Smooth muscle cell of trachea (primary cell): ENCODE data around the gene SCYGR4. TPM values are rescaled to one million over a fixed set of nuclear protein-coding genes. Genes with fewer than 3 reads are reported as not detected.

Experiments
- total RNA-seq: library from RNA; depleted of rRNA; stranded (reverse); fragments of >200 nt; gene quantifications from 2 replicates; pipeline ENCODE4 v1.2.1, GENCODE V29; 2014

The SCYGR4 gene, protein sequence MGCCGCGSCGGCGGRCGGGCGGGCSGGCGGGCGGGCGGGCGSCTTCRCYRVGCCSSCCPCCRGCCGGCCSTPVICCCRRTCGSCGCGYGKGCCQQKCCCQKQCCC
- not detected in 2 replicates for total RNA-seq

DNA sequence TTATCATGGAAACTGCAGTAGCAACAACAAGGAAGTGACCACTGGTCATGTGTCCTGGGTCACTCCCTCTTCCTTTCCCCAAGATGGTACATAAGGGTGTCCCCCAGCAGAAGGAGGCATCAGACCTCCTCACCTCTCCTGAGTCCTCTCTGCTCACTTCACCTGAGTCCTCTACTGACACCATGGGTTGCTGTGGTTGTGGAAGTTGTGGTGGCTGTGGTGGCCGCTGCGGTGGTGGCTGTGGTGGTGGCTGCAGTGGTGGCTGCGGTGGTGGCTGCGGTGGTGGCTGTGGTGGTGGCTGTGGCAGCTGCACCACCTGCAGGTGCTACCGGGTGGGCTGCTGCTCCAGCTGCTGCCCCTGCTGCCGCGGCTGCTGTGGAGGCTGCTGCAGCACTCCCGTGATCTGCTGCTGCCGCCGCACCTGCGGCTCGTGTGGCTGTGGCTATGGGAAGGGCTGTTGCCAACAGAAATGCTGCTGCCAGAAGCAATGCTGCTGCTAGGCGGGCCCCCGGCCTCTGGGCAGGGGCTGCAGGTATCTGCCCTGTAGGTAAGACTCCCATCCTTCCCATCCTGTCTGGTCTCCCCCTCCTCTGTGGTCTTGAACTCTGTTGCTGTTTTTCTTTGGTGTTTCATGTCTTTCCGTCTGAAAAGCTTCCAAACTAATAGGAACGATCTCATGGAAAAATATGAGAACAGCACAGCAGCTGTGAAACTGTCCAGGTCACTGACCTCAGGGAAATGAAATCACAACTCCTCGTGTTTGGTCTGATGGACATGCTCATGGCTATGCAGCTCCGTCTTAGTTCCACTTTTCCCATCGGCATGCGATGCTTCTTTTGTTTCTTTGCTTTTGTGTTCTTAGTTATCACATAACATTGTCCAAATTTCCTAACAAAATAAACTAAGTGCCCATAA, at the start of gene SCYGR4:
Gene SCYGR4 (plus strand): TSS at position 183 of the 915 bp plus-strand sequence. CDS start 0 bp downstream, at position 183.

DNA sequence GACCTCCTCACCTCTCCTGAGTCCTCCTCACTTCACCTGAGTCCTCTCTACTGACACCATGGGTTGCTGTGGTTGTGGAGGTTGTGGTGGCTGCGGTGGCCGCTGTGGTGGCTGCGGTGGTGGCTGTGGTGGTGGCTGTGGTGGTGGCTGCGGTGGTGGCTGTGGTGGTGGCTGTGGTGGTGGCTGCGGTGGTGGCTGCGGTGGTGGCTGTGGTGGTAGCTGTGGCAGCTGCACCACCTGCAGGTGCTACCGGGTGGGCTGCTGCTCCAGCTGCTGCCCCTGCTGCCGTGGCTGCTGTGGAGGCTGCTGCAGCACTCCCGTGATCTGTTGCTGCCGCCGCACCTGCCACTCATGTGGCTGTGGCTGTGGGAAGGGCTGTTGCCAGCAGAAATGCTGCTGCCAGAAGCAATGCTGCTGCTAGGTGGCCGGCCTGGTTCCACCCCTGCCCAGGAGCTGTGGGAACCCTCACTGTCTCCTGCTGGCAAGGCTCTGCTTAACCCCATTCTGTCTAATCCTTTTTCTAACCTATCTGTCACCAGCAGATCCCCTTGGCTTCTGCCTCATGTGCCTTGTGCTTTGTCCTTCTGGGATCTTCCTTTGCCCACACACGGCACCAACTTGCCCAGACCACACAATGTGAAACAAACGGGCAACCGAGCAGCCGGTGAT, 18.3 kb upstream of the SCYGR4 start, which contains the start of gene SCYGR2:
Gene SCYGR2 (plus strand): TSS at position 59 of the 669 bp plus-strand sequence. CDS start 0 bp downstream, at position 59.

DNA sequence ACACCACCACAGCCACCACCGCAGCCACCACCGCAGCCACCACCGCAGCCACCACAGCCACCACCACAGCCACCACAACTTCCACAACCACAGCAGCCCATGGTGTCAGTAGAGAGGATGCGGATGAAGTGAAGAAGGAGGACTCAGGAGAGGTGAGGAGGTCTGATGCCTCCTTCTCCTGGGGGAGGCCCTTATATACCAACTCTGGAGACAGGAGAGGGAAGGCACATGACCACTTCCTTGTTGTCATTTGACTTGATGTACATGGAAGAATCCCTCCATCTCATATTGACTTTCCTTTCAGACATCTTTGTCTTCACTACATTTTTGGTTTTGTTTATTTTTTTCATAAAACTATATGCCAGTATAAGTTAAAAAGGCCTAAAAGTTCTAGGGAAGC, 2.6 kb upstream of the SCYGR4 start, which contains the start of gene SCYGR3:
Gene SCYGR3 (minus strand): TSS at position 101 of the 400 bp plus-strand sequence. CDS start 0 bp downstream, at position 101.

DNA sequence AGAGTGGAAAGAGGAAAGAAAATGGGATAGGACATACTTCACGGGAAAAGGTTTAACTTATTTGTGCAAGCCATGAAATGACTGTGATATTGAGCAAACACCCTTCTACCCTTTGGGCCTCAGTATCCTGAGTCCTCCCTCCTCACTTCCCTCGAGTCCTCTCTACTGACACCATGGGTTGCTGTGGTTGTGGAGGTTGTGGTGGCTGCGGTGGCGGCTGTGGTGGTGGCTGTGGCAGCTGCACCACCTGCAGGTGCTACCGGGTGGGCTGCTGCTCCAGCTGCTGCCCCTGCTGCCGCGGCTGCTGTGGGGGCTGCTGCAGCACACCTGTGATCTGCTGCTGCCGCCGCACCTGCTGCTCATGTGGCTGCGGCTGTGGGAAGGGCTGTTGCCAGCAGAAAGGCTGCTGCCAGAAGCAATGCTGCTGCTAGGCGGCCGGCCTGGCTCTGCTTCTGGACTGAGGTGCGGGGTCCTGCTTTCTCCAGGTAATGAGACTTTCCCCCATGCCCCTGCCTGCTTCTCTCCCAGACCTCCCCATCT, 49.4 kb downstream of the SCYGR4 start, which contains the start of gene SCYGR5:
Gene SCYGR5 (plus strand): TSS at position 174 of the 540 bp plus-strand sequence. CDS start 0 bp downstream, at position 174.

Other genes starting within 250 kb of the SCYGR4 start
- gene TM4SF20, start 238.2 kb upstream of the SCYGR4 start, total RNA-seq, result 0.33 TPM in 1 of 2 replicates, not detected in the other
- not detected in 2 replicates for gene SCYGR1, start 229.5 kb upstream of the SCYGR4 start, total RNA-seq
- gene AGFG1, start 145.3 kb upstream of the SCYGR4 start, total RNA-seq, result 36.7 and 70.0 TPM in 2 replicates
- not detected in 2 replicates for gene SCYGR2, start 18.6 kb upstream of the SCYGR4 start, total RNA-seq
- gene SCYGR3, start 2.7 kb upstream of the SCYGR4 start, total RNA-seq, result not detected in 2 replicates
- gene SCYGR5, start 49.3 kb downstream of the SCYGR4 start, total RNA-seq, result not detected in 2 replicates
- gene SLC19A3, start 100.5 kb downstream of the SCYGR4 start, total RNA-seq, result 0.17 and 0.29 TPM in 2 replicates
- gene SCYGR6, start 107.3 kb downstream of the SCYGR4 start, total RNA-seq, result not detected in 2 replicates
- not detected in 2 replicates for gene SCYGR7, start 110.8 kb downstream of the SCYGR4 start, total RNA-seq
- gene SCYGR8, start 128.4 kb downstream of the SCYGR4 start, total RNA-seq, result not detected in 2 replicates
- 2.2 TPM in 1 of 2 replicates, not detected in the other for gene CCL20, start 196.3 kb downstream of the SCYGR4 start, total RNA-seq